ENCODE results near the gene RAB44. TPM values are rescaled to one million over a fixed set of nuclear protein-coding genes. Genes with fewer than 3 reads are reported as not detected.

Gene RAB44
- total RNA-seq, 1 donor from 2014 or later, result 0.21 TPM

GRCh38 chr6:36751833-36752186 lies 54.2 kb downstream of the RAB44 start:
- Histone ChIP-seq H3K27me3 (no peaks in the 10 kb centered on the region), H3K36me3 (no peaks in the 10 kb centered on the region), H3K9me3 (peaks cover 0 to 7% of the 10 kb centered on the region in 2 donors), H3K4me1 (no peaks in the 10 kb centered on the region), H3K27ac (no peak overlapping the region), H3K4me3 (no peak overlapping the region)
- DNase-seq (ENCODE audit: low spot score in 2 of 2), result no peak
- TF ChIP-seq CTCF (IDR thresholded peaks at IDR 0.05), result no peak
- intact Hi-C loops (cut with DNase I), result no loop called here

GRCh38 chr6:36752187-36752885 lies 54.7 kb downstream of the RAB44 start:
- Histone ChIP-seq H3K4me3 (no peak overlapping the region), H3K27ac (no peak overlapping the region), H3K27me3 (no peaks in the 10 kb centered on the region), H3K4me1 (no peaks in the 10 kb centered on the region), H3K36me3 (no peaks in the 10 kb centered on the region), H3K9me3 (peaks cover 0 to 7% of the 10 kb centered on the region in 2 donors)
- no peak for TF ChIP-seq CTCF (IDR thresholded peaks at IDR 0.05)
- intact Hi-C loops (cut with DNase I), result no loop called here
- no peak for DNase-seq (ENCODE audit: low spot score in 2 of 2)

- Histone ChIP-seq H3K36me3 (no peaks in the 10 kb centered on the region), H3K4me1 (no peaks in the 10 kb centered on the region), H3K4me3 (no peak overlapping the region), H3K27me3 (no peaks in the 10 kb centered on the region), H3K9me3 (peaks cover 0 to 7% of the 10 kb centered on the region in 2 donors), H3K27ac (no peak overlapping the region)
- intact Hi-C loops (cut with DNase I), result no loop called here
- DNase-seq (ENCODE audit: low spot score in 2 of 2), result no peak
- TF ChIP-seq CTCF (IDR thresholded peaks at IDR 0.05), result no peak
Measured at GRCh38 chr6:36752886-36753506, 55.4 kb downstream of the RAB44 start.

GRCh38 chr6:36753671-36754405 lies 56.2 kb downstream of the RAB44 start:
- no peaks in the 10 kb centered on the region for H3K4me1 ChIP-seq
- H3K36me3 ChIP-seq, result no peaks in the 10 kb centered on the region
- H3K9me3 ChIP-seq, result peaks cover 0 to 7% of the 10 kb centered on the region in 2 donors
- intact Hi-C loops (cut with DNase I), result no loop called here
- H3K27ac ChIP-seq, result no peak overlapping the region
- H3K27me3 ChIP-seq, result no peaks in the 10 kb centered on the region
- no peak overlapping the region for H3K4me3 ChIP-seq
- DNase-seq (ENCODE audit: low spot score in 2 of 2), result no peak
- no peak for TF ChIP-seq CTCF (IDR thresholded peaks at IDR 0.05)

- no peak for TF ChIP-seq CTCF (IDR thresholded peaks at IDR 0.05)
- H3K9me3 ChIP-seq, result peaks cover 0 to 7% of the 10 kb centered on the region in 2 donors
- H3K4me3 ChIP-seq, result no peak overlapping the region
- DNase-seq (ENCODE audit: low spot score in 2 of 2), result no peak
- no peaks in the 10 kb centered on the region for H3K4me1 ChIP-seq
- intact Hi-C loops (cut with DNase I), result loop anchor here (5.0 kb wide), 1 partner anchor 63 kb away; no protein-coding TSS in a partner anchor
- no peaks in the 10 kb centered on the region for H3K36me3 ChIP-seq
- H3K27me3 ChIP-seq, result no peaks in the 10 kb centered on the region
- H3K27ac ChIP-seq, result no peak overlapping the region
Measured at GRCh38 chr6:36754582-36755434, 57.2 kb downstream of the RAB44 start.
